SHP77 treated with DMSO at 0.1 percent for 48 hours (cell line): ENCODE data around the gene LRRC56.

Source experiments
- DNase-seq: peaks from one replicate; lab custom pipeline; 2025; lab: John Stamatoyannopoulos, UW

Gene LRRC56

GRCh38 chr11:575313-575995 is 38.1 kb downstream of the LRRC56 start:
- DNase-seq, result no peak

- DNase-seq, result peak; percentile 66
Measured at GRCh38 chr11:575996-576768, 38.9 kb downstream of the LRRC56 start, which contains the start of gene PHRF1. PHRF1 (plus strand) TSS chr11:576470; CDS start chr11:581513, 5,043 bp downstream.

- DNase-seq, result no peak
Measured at GRCh38 chr11:576811-577610, 39.7 kb downstream of the LRRC56 start.

- DNase-seq, result no peak
Measured at GRCh38 chr11:577611-577894, 40.2 kb downstream of the LRRC56 start.

- DNase-seq, result no peak
Measured at GRCh38 chr11:578276-579035, 41.1 kb downstream of the LRRC56 start.

- DNase-seq, result no peak
Measured at GRCh38 chr11:579830-580601, 42.7 kb downstream of the LRRC56 start.

GRCh38 chr11:581342-581741 is 44.0 kb downstream of the LRRC56 start:
- DNase-seq, result no peak

- no peak for DNase-seq
Measured at GRCh38 chr11:581752-582151, 44.4 kb downstream of the LRRC56 start.

- no peak for DNase-seq
Measured at GRCh38 chr11:584287-584686, 47.0 kb downstream of the LRRC56 start.

- no peak for DNase-seq
Measured at GRCh38 chr11:586376-587316, 49.3 kb downstream of the LRRC56 start.

- no peak for DNase-seq
Measured at GRCh38 chr11:587546-587945, 50.2 kb downstream of the LRRC56 start.

- DNase-seq, result no peak
Measured at GRCh38 chr11:587978-588380, 50.7 kb downstream of the LRRC56 start.

- DNase-seq, result no peak
Measured at GRCh38 chr11:589798-590197, 52.5 kb downstream of the LRRC56 start.

GRCh38 chr11:590997-591396 is 53.7 kb downstream of the LRRC56 start:
- DNase-seq, result no peak

- DNase-seq, result no peak
Measured at GRCh38 chr11:592501-592900, 55.2 kb downstream of the LRRC56 start.

GRCh38 chr11:592918-593317 is 55.6 kb downstream of the LRRC56 start:
- DNase-seq, result no peak

- no peak for DNase-seq
Measured at GRCh38 chr11:593347-593746, 56.0 kb downstream of the LRRC56 start.

GRCh38 chr11:595400-595799 is 58.1 kb downstream of the LRRC56 start:
- no peak for DNase-seq

- no peak for DNase-seq
Measured at GRCh38 chr11:596374-596773, 59.0 kb downstream of the LRRC56 start.

- no peak for DNase-seq
Measured at GRCh38 chr11:597166-597725, 59.9 kb downstream of the LRRC56 start.
